Fibroblast of skin of left biceps (primary cell): ENCODE measurements around the gene ERMP1.
"Not testable (repeated sequence)": the region's sequence is repeated elsewhere in the genome, so short reads cannot be mapped to it uniquely, and the experiment has no call there.

ENCODE experiments used
- DNase-seq, 2 experiments: peaks; one replicate each; pipeline ENCODE4 v3.0.0-alpha.2; 2013; ENCODE audit warnings: low read depth in 2 of 2

The ERMP1 gene, protein sequence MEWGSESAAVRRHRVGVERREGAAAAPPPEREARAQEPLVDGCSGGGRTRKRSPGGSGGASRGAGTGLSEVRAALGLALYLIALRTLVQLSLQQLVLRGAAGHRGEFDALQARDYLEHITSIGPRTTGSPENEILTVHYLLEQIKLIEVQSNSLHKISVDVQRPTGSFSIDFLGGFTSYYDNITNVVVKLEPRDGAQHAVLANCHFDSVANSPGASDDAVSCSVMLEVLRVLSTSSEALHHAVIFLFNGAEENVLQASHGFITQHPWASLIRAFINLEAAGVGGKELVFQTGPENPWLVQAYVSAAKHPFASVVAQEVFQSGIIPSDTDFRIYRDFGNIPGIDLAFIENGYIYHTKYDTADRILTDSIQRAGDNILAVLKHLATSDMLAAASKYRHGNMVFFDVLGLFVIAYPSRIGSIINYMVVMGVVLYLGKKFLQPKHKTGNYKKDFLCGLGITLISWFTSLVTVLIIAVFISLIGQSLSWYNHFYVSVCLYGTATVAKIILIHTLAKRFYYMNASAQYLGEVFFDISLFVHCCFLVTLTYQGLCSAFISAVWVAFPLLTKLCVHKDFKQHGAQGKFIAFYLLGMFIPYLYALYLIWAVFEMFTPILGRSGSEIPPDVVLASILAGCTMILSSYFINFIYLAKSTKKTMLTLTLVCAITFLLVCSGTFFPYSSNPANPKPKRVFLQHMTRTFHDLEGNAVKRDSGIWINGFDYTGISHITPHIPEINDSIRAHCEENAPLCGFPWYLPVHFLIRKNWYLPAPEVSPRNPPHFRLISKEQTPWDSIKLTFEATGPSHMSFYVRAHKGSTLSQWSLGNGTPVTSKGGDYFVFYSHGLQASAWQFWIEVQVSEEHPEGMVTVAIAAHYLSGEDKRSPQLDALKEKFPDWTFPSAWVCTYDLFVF

GRCh38 chr9:5832538-5833529 is at the start of gene ERMP1:
TSS of gene ERMP1 (minus strand) at chr9:5833117. CDS start at chr9:5833027, 90 bp downstream.
- DNase-seq = peak; percentile 55

GRCh38 chr9:5882244-5883012 is 49.5 kb upstream of the ERMP1 start:
- not testable (repeated sequence) for DNase-seq

GRCh38 chr9:5879419-5880181 is 46.7 kb upstream of the ERMP1 start:
- DNase-seq = peak; percentile 34 to 45

DNA sequence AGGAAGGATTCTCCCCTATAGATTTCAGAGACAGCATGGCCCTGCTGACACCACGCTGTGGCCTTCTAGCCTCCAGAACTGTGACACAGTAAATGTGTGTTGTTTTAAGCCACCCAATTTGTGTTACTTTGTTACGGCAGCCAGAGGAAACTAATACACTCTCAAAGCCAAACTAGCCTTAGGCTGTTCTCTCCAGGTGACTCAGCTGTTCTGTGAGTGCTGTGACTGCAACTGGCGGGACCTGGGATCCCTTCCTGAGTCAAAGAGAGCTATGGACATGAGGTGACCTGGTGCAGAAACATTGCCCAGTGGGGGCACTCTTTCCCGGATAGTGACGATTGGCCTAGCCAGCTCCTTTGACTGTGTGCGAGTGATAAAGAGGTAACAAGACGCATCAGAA is 43.8 kb upstream of the ERMP1 start:
- no peak for DNase-seq

- DNase-seq = no peak
These were observed 43.1 kb upstream of the ERMP1 start for GRCh38 chr9:5876026-5876425.

DNA sequence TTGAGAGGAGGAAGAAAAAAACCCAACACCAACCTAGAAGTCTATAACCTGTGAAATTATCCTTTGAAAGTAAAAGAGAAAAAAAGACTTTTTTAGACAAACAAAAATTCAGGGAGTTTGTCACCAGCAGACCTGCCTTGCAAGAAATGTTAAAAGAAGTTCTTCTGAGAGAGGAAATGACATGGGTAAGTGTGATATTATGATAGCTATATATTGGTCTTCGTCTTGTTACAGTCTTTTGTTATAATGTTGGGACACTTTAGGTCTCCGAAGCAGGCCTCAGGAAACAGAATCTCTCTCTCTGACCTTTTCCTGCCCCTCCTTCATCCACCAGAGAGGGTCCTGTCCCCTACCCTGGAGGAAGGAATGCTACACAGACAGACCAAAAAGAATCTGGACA is 41.1 kb upstream of the ERMP1 start:
- no peak for DNase-seq

- no peak for DNase-seq
These were observed 40.5 kb upstream of the ERMP1 start for GRCh38 chr9:5873439-5873838.

DNA sequence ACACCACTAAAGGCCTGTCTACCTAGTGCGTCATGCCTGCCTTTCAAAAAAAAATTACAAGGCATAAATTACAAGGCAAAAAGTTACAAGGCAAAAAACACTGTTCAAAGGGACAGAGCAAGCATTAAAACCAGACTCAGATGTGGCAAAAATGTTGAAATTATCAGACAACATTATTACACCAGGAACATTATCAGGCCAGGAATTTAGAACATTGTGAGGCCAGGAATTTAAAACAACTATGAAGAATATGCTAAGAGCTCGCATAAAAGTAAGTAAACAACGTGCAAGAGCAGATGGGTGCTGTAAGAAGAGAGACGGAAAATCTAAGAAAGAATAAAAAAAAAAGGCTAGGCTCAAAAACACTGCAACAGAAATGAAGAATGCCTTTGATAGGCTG is 39.6 kb upstream of the ERMP1 start:
- peak in 1 of 2 experiments; percentile 3 for DNase-seq

GRCh38 chr9:5871785-5872184 is 38.9 kb upstream of the ERMP1 start:
- no peak for DNase-seq

DNA sequence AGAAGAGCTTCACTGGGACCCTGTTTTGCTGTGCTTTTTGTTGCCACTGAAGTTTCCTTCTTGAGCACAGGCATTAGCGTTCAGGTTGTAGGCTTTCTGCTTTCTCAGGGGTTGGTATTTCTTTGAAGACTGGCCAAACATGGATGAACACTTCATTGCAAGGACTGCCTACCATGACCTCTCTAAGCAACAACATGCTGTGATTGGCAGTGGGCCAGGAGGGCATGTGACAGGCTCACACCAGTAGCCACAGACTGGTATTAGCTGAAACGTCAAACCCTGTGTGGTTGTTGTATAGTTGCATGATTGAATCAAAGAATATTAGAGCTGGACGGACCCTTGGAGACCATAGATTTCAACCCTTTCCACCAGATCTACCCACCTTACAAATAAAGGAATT is 37.8 kb upstream of the ERMP1 start:
- no peak for DNase-seq

- no peak for DNase-seq
These were observed 37.1 kb upstream of the ERMP1 start for GRCh38 chr9:5870020-5870339.

- no peak for DNase-seq
These were observed 36.5 kb upstream of the ERMP1 start for GRCh38 chr9:5869315-5870019.

DNA sequence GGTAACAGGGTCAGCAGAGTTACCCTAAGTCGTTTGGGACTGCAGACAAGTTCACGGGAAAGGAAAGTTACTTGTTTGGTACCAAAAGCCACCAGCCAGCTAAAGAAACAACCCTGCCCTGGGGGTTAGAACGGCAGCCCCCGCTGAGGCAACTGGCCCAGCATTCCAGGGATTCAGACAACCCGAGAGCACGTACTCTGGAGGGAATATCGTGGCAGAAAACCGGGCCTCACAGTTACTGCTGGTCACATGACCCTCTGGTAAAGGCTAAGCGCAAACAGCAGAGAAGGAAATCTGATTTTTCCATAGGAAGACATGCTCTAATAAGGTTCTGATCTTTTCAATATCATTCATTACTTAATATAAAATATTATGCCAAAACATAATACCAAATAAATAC is 35.3 kb upstream of the ERMP1 start:
- DNase-seq = no peak

DNA sequence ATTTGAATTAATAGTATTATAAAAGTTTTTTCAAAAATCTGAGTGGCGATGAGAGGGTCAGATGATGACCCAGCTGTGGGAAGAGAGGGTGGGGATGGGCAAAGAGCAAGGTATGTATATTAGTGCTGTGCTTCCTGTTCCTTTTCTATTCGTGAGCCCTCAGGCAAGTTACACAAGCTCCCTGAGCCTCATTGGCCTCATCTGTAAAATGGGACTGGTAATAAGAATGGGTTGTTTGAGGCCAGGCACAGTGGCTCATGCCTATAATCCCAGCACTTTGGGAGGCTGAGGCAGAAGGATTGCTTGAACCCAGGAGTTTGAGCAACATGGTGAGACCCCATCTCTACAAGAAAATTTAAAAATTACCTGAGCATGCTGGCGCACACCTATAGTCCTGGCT is 33.8 kb upstream of the ERMP1 start:
- DNase-seq = no peak

GRCh38 chr9:5866272-5866671 is 33.4 kb upstream of the ERMP1 start:
- DNase-seq = no peak

DNA sequence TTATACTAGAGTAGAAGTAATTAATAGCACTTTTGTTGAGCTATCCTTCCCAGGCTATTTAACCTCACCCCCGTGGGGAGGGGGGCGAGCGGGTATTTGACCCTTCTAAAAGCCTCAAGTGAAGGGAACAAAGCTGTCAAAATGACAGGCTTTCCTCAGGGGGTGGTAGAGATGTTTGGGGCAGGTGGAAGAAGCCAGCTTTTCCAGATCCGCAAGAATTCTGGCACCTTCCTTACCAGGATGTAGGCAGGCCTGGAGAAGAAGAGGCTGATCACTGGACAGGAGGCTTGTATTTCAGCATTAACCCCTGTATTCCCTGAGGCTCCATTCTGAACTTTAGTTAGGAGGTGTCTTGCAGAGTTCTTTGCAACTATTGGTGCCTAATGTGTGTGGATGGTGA is 31.5 kb upstream of the ERMP1 start:
- DNase-seq = no peak

DNA sequence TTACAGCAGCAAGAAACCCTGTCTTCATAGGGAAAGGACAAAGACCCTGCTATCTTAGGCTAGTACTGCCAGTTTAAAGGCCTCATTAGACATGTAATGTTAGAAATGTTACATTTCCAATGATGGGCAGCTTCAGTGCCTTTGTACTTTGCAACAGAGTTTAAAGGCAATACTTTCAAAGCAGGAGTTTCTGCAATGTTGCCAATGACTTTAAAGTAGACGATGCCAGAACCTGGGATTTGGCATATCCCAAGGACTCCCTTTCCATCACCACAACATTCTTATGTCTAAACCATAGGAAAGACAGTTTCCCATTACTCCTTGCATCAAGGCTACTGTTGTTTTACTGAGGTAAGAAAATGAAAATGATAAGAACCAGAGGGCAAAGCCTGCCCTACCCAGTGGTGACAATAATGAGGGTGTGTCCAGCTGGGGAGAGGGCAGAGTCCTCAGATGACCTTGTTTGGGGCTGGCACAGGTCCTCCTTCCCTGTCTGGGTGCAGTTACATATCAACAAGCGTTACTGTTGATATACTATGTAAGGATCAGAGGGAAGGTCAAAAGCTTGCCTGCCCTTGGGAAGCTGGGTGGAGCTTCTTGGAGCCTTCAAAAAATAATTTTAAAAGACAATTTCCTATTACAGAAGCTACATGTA is 30.3 kb upstream of the ERMP1 start:
- no peak for DNase-seq

- no peak for DNase-seq
These were observed 25.9 kb upstream of the ERMP1 start for GRCh38 chr9:5858833-5859232.

- DNase-seq = no peak
These were observed 25.0 kb upstream of the ERMP1 start for GRCh38 chr9:5857928-5858327.
